ENCODE results near the gene FSHR. TPM values are rescaled to one million over a fixed set of nuclear protein-coding genes. Genes with fewer than 3 reads are reported as not detected.

FSHR gene
- total RNA-seq, 1 donor from 2014 or later, result not detected

DNA sequence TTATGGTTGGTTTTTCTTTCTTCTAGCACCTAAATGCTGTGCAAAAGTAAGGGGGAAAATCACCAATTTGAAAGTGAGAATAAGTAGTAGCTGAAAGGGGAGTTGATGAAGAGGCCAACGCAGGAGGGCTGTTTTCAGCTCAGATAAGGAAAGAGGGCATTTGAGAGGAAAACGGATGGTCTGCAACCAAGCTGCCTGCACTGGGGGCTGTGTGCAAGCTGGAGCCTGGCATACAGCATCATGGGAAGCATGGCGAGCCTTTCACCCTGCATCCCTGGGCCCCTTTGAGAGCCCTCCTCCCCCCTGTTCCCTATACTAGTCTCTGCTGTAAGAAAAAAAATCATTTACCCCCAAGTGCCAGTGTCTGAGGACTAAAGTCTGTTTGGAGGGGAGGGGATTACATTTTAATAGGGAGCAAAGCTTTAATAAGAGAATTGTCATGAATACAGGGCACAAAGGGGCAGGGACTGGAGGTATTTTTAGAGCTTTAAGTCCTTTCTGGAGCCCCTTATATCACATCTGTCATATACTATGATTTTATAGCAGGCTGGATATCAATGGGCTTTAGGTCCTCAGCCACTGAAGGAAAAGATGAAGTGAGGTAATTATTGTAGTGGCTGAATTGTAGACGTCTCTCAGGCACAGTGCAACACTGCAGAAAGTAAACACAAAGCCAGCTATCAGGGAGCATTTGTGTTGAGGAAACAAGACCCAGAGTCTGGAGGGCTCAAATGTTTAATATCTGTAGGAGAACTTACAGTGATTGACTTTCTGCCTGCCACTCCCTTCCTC, 120.7 kb downstream of the FSHR start:
- TF ChIP-seq, protein P1, sequence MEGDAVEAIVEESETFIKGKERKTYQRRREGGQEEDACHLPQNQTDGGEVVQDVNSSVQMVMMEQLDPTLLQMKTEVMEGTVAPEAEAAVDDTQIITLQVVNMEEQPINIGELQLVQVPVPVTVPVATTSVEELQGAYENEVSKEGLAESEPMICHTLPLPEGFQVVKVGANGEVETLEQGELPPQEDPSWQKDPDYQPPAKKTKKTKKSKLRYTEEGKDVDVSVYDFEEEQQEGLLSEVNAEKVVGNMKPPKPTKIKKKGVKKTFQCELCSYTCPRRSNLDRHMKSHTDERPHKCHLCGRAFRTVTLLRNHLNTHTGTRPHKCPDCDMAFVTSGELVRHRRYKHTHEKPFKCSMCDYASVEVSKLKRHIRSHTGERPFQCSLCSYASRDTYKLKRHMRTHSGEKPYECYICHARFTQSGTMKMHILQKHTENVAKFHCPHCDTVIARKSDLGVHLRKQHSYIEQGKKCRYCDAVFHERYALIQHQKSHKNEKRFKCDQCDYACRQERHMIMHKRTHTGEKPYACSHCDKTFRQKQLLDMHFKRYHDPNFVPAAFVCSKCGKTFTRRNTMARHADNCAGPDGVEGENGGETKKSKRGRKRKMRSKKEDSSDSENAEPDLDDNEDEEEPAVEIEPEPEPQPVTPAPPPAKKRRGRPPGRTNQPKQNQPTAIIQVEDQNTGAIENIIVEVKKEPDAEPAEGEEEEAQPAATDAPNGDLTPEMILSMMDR (IDR thresholded peaks at IDR 0.05; ENCODE audit: insufficient read depth, low read length, severe bottlenecking), result no peak
- no peak for DNase-seq (ENCODE audit: low read depth)
- no peaks in the 10 kb centered on the region for H3K36me3 ChIP-seq (ENCODE audit: control insufficient read depth, insufficient read depth, low read length)
- no peak overlapping the region for H3K4me3 ChIP-seq (ENCODE audit: low read depth, low read length)
- H3K27me3 ChIP-seq (ENCODE audit: control insufficient read depth, insufficient read depth, low read length), result no peaks in the 10 kb centered on the region
- FAIRE-seq, result no peak

DNA sequence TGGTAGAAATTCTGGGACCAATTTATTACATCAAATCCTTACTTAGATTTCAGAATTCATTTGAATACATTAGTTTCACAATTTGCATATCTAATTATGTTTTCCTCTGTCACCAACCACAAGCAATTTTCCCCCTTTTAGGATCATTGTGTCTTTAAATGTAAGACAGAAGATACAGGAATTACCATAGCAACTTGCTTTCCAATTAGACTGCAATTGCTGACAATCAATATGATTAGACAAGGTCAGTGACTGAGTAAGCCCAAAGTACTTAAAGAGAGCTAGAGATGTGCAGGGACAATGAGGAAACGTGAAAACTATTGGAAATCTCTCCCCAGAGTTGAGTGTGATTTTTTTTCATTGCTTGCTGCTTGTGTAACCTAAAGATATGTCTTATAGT, 121.4 kb downstream of the FSHR start:
- Histone ChIP-seq H3K4me3 (ENCODE audit: low read depth, low read length) (no peak overlapping the region), H3K27me3 (ENCODE audit: control insufficient read depth, insufficient read depth, low read length) (no peaks in the 10 kb centered on the region), H3K36me3 (ENCODE audit: control insufficient read depth, insufficient read depth, low read length) (no peaks in the 10 kb centered on the region)
- FAIRE-seq (no peak), DNase-seq (ENCODE audit: low read depth) (no peak)
- TF ChIP-seq, protein P1 (IDR thresholded peaks at IDR 0.05; ENCODE audit: insufficient read depth, low read length, severe bottlenecking), result no peak

DNA sequence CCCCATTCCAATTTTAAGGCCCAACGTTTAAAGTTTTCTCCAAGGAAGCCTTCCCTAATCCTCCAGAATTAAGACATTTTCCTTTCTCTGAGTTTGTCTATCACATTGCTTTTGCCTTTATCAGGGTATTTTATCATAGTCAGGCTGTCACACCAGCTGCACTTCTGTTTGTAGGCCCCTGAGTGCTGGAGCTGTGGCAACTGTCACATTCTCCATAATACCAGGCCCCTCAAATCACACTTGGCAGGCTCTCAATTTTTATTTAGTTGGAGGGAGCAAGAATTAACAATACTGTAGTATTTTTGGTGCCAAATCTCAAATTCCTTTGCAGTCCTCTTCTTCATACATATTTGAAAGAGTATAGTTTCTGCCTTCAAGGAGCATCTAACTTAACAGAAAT, 122.2 kb downstream of the FSHR start:
- FAIRE-seq (no peak), DNase-seq (ENCODE audit: low read depth) (no peak)
- H3K27me3 ChIP-seq (ENCODE audit: control insufficient read depth, insufficient read depth, low read length), result no peaks in the 10 kb centered on the region
- TF ChIP-seq, protein P1 (IDR thresholded peaks at IDR 0.05; ENCODE audit: insufficient read depth, low read length, severe bottlenecking), result no peak
- H3K4me3 ChIP-seq (ENCODE audit: low read depth, low read length), result no peak overlapping the region
- no peaks in the 10 kb centered on the region for H3K36me3 ChIP-seq (ENCODE audit: control insufficient read depth, insufficient read depth, low read length)

DNA sequence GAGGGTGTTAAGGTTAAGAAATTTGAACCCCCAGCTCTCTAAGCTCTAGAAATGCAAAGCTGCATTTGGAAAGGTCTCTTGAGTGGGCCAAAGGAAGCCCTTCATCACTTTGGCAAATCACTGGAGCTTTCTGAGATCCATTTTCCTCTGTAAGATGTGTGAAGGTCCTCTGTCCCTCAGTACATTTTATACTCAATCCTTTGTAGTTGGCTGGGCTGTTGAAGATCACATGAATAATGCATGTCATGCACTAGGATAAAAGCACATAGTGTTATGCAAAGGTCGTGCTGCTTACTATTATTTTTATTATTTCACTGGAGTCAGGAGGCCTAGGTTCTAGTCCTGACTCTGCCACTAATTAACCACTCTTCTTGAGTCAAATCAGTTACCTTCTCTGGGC, 124.9 kb downstream of the FSHR start:
- FAIRE-seq (no peak), DNase-seq (ENCODE audit: low read depth) (no peak)
- TF ChIP-seq, protein P1 (IDR thresholded peaks at IDR 0.05; ENCODE audit: insufficient read depth, low read length, severe bottlenecking), result no peak
- Histone ChIP-seq H3K27me3 (ENCODE audit: control insufficient read depth, insufficient read depth, low read length) (no peaks in the 10 kb centered on the region), H3K36me3 (ENCODE audit: control insufficient read depth, insufficient read depth, low read length) (no peaks in the 10 kb centered on the region), H3K4me3 (ENCODE audit: low read depth, low read length) (no peak overlapping the region)

DNA sequence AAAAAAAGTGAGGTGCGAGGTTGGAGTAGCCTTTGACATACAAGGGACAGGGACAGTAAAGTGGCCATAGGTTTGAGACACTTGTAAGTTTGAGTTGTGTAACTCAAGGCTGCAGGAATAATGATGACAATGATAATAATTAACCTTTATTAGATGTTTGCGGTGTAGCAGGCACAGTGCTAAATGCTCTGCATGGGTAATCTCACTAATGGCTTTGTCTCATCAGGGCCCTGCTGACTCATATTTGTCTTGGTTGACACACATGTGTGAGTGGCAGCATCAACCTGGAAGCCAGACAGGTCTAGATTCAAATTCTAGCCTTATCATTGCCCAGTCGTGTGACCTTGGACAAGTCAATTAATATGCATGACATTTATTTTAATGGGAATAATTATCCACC, 126.2 kb downstream of the FSHR start:
- FAIRE-seq, result no peak
- no peak overlapping the region for H3K4me3 ChIP-seq (ENCODE audit: low read depth, low read length)
- no peaks in the 10 kb centered on the region for H3K36me3 ChIP-seq (ENCODE audit: control insufficient read depth, insufficient read depth, low read length)
- TF ChIP-seq, protein P1 (IDR thresholded peaks at IDR 0.05; ENCODE audit: insufficient read depth, low read length, severe bottlenecking), result no peak
- DNase-seq (ENCODE audit: low read depth), result no peak
- no peaks in the 10 kb centered on the region for H3K27me3 ChIP-seq (ENCODE audit: control insufficient read depth, insufficient read depth, low read length)

DNA sequence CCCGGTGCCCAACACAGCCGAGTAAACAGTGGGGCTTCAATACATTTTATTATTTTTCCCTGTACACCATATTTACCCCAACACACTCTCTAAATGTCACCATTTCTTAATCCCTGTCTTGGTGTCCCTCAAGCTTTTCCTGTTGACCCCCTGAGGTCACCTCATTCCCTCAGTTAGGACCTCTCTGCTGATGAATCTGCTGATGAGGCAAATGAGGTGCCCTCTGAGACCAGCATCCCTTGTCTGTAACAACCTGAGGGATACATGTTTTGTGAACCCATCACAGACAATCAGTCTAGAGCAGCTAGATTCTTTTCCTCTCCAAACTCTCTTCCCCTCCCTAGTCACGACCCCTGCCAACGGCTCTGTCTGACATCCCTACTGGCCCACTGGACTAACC, 127.6 kb downstream of the FSHR start:
- peak; percentile 23 for FAIRE-seq

More for the DNA sequence above, 127.6 kb downstream of the FSHR start:
- Histone ChIP-seq H3K4me3 (ENCODE audit: low read depth, low read length) (no peak overlapping the region), H3K36me3 (ENCODE audit: control insufficient read depth, insufficient read depth, low read length) (no peaks in the 10 kb centered on the region), H3K27me3 (ENCODE audit: control insufficient read depth, insufficient read depth, low read length) (no peaks in the 10 kb centered on the region)
- no peak for DNase-seq (ENCODE audit: low read depth)
- TF ChIP-seq, protein P1 (IDR thresholded peaks at IDR 0.05; ENCODE audit: insufficient read depth, low read length, severe bottlenecking), result no peak
